ENCODE results near the gene BBS2.
A peak's percentile ranks its signal among the peaks of the same experiment; 100 is the strongest.

Gene BBS2

DNA sequence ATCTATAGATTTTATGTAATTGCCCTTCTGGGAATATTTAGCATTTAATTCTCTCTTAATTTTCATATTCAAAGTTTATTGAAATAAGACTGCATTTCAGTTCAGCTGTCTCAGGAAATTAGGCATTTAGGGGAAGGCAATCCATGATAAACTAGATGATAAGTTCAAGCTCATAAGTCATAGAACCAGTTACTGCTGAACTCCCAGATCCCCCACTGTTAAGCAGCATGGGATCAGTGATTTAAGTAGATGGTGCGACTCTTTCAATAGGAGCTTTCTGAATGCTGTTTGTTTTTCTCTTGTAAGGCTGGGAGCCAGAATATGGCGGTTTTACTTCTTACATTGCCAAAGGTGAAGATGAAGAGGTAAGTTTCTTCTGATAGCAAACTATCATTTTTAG, 44.6 kb downstream of the BBS2 start:
- DNase-seq: no peak

DNA sequence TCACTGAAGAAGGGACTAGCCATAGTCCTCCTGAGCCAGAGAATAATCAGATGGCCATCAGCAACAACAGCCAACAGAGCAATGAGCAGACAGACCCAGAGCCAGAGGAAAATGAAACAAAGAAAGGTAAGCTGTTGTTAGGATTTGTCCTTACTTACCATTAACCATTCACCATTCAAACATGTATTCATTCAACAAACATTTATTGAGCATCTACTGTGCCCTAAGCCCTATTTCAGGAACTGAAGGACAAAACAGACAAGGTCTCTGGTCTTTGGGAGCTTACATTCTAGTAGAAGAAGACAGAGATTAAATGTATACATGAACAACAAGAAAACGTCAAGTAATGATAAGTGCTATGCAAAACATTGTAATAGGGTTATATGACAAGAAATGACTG, 49.2 kb downstream of the BBS2 start:
- DNase-seq: no peak

DNA sequence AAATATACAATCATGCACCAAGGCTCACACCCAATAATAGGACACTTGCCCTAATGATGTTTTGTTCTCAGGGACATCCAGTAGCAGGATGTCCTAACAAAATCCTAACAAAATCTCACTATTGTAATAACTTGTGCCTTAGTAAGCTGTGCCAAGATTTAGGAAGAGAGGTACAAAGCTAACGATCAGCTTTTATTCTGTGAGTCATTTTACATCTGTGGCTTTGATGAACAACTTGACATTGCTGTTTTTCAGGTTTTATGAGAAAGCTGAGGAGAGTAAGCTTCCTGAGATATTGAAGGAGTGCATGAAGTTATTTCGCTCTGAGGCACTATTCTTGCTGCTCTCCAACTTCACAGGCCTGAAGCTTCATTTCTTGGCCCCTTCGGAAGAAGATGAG, 49.6 kb downstream of the BBS2 start:
- no peak for DNase-seq

DNA sequence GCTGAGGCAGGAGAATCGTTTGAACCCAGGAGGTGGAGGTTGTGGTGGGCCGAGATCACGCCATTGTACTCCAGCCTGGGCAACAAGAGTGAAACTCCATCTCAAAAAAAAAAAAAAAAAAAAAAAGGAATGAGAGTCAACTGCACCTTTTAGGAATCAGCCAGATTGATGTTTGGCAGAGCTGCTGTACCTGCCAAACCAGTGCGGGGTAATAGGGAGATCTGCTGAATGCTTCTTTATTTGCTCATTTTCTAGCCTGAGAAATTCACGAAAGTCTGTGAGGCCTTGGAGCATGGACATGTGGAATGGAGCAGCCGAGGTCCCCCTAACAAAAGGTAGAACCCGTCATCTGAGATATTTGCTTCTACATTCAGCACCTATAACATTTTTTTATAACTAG, 50.1 kb downstream of the BBS2 start:
- DNase-seq: no peak

DNA sequence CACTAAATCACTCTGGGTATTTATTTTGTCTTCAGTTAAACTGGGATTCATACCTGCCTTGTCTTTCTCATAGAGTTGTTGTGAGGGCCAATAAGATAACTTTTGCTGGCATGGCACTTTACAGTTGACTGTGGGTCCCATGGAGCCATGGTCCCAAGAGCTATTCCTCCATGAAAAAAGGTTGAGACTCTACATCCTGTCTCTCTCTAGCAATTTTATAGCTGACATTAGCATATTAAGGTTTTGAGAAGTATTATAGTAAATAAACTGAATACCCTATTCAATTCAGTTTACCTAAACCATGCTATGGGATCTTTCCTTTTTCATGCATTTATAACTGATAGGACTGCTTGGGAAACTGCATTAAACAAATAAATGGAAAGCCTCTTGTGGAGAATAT, 51.0 kb downstream of the BBS2 start:
- no peak for DNase-seq

DNA sequence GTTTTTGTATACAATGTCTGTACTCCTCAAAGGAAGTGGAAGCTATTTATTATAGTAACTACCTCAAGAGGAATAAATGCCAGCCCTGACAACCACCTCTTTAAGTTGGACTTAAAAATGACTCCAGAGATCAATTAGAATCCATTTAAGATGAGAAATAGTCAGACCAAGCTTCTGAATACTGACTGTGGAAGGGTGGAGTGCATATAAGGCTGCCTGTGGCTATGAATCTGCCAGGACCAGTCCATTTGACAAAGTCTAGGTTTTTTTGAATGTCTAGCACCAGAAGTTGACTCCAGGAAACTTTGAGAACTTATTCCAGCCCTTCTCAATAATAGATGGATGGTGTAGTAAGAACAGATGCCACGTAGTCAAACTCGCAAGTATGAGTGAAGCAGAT, 53.5 kb downstream of the BBS2 start:
- no peak for DNase-seq

DNA sequence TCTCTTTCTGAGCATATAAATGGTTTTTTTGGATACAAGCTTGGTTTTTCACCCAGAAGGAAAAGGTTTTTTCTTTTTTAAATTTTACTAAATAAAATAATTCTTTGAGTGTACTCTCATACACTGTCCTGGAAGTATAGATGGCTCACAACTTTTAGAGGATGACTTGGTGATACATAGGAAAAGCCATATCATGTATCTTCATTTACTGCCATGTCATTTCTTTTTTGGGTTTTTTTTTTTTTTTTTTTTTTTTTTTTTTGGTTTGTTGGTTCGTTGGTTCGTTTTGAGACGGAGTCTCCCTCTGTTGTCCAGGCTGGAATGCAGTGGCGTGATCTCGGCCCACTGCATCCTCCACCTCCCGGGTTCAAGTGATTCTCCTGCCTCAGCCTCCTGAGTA, 56.7 kb downstream of the BBS2 start:
- no peak for DNase-seq

DNA sequence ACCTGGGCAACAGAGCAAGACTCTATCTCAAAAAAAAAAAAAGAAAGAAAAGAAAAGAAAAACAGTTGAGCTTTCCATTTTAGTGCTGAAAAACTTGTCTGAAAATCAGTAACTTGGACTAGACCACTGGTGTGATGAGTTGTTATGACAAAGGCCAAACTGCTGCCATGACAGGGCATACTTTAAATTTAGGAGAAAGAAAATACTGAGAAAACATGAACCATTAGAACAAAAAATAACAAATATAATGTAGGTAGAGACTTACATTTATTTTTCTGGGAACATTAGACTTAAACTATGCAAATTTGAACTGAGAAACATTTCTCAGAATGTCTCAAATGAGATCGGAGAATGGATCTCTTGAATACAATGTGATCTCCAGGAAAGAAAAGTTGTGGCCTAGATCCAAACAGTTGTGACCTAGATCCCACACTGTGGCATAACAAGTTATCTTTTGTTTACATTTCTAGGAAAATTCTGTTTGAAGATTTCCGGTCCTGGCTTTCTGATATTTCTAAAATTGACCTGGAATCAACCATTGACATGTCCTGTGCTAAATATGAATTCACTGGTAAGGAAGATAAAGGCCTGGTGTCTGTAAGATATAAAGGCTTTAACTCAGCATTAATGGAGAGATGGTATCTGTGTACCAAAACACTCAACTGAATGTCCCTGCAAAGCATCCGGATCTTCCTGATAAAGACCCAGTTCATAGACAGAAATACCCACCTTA, 57.6 kb downstream of the BBS2 start:
- no peak for DNase-seq

DNA sequence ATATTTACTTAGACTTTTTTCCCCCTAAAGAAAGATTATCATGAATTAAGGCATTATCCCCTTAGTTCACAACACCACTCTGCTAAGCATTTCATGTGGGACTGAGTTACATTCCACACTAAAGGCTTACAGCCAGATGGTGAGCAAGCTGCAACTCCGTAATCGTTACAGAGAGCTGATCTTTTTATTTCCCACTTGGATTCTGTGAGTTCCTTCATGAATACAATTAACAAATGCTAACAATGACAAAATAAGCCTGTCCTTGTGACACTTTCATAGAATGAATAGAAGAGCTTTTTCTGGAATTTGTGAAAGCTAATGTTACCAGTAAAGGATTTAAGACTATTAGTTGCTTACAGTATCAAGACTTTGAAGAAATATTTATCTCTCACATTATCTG, 59.7 kb downstream of the BBS2 start:
- no peak for DNase-seq

DNA sequence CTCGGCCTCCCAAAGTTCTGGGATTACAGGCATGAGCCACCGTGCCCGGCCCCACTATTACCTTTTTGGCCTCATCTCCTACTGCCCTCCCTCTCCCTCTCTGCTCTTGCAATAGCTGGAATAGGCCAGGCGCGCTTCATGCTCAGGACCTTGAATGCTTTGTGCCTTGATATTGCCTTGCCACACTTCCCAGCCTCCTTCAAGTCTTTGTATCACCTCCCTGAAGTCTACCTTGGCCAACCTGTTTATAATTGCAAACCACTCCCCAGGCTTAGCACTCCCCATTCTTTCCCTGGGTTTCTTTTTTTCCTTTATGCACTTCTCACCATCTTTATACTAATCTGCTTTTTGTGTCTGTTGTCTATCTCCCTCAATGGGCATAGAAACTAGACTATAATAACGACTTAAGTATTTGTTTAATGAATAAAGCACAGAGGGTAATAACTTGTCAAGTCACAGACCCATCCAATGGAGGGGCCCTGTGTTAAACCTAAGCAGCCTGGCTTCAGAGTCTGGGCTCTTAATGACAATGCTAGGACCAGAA, 61.8 kb downstream of the BBS2 start:
- no peak for DNase-seq

DNA sequence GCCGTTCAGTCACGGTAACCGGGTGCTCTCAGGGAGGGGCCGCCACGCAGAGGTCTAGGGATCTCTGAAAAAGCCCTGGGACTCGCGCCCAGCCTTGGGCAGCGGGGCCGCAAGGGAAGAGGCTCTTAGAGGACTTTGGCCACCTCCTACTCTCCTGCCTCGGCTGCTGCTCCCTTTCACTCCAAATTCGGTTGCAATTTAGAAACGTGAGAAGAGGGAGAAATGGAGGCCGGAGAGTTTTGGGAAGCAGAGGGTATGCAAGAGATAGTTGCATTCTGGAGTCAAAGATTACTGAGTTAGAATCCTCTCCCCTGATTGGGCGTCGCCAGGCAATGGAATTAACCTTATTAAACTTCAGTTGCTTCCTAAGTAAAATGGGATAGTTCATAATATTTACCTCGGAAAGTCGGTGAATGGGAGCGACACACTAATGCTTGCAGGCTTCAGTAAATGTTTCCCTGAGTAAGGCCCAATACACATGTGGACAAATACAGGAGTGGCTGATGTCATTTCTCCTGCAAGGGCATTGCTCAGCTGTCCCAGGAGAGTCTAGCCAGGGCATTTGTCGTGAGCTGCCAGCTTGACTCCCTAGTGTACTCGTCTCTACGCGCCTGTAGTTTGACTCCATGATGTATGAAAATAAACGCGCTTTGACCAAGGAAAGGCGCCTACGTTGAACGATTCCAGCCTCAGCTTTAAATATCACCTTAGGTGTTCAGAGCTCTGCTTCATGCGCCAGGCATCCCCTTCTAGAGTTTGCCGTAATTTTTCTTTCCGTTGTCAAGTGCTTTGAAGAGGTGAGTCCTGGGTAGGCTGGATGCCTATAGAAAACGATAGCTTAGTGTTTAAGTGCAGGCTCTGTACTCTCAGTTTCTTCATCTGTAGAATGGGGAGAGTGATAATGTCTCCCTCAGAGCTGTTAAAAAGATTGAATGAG, 67.8 kb downstream of the BBS2 start:
- no peak for DNase-seq

DNA sequence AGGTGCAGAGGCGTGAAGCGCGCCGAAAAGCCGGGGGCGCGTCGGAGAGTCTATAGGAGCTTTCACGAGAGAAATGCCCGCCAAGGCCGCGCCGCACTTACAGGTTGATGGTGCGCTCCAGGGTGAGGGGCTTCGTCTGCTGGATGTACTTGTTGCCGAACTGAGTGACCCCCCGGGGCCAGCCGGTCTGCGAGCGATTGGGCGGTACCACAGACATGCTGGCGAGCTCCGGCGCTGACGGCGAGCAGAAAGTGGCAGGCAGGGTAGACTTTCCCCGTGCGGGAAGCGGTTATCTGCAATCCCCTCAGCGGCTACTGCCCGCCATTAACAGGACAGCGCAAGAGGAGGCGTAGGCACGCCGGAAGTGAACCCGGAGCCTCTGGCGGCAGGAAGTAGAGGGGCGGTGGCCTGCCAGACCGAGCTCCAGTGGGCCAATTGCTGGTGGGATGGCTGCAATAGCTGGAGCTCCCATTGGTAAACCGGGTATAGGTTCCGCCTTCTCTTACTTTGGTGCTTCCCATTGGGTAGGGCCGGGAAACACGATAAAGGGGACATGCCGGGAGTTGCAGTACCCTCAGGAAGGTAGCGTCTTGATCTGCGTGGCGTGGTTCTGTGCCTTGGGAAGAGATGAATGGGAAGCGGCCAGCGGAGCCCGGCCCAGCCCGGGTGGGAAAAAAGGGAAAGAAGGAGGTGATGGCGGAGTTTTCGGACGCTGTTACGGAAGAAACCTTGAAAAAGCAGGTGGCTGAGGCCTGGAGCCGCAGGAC, 68.7 kb downstream of the BBS2 start, which contains the start of the genes NUDT21 and OGFOD1:
NUDT21 (minus strand) TSS at position 347 of the 767 bp plus-strand sequence; CDS start at position 217, 130 bp downstream.
OGFOD1 (plus strand) TSS at position 569 of the 767 bp plus-strand sequence; CDS start at position 628, 59 bp downstream.
- peak; percentile 10 to 84 for DNase-seq

DNA sequence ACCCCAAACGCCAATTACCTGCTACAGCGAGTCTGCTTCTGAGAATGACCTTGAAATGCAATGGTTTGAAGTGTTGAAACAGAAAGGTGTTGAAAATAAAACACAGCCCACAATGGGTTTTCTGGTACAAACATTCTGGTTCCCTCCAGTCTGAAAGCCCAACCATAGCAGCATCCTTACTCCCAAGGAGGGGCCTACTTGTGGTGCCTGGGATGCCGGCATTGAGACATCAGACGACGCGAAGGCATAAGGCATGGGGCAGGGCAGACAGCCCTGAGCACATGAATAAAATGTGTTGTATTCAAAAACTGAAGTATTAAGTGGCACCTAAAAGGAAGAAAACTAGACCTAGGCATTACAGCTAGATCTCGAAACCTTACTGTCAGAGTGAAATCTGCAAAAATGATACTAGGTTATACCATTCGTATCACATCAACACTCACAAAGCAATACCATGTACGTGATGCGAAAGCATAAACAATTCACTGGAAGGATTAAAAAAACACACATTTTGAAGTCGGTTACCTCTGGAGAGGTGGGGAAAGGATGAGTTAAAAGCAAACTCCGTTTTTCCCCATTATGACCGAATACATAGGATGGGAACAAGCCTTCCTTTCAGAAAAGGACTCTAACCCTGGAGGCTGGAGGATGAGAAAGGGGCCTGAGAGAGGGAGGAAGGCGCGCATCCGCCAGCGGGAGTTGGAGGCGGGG, 69.4 kb downstream of the BBS2 start:
- no peak for DNase-seq

DNA sequence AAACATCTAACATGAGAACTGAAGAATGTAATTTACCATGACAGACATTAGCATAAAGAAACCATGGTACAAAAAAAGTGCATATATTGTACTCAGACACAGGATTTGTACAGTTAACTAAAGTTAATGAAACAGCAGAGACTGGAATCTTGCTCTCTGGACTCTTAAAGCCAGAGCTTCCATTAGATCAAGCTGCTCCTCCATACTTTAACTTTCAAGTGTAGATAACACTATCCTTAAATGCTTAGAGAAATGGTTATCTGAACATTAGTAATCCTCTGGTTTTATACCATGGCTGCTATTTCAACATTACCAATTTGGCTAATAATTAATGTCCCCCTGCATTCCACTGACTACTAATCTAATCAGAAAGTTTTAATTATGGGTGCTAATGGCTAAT, 71.8 kb downstream of the BBS2 start:
- DNase-seq: no peak

DNA sequence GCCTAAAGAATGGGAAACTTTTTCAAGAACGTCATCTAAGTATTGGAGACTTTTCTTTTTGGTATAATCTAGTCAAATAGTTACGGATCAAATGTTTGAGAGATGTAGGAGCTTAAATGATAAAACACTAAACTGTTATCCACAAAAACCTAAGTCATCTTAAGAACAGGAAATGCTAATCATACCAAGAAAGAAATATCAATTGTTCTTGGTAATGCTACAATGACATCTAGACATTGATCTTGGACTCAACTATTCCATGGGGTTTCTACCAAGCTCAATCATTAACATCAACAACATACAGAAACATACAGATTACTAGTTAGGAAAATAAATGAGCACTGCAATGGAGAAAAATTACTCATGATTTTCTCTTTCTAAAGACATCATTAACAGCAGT, 72.5 kb downstream of the BBS2 start:
- DNase-seq: no peak

DNA sequence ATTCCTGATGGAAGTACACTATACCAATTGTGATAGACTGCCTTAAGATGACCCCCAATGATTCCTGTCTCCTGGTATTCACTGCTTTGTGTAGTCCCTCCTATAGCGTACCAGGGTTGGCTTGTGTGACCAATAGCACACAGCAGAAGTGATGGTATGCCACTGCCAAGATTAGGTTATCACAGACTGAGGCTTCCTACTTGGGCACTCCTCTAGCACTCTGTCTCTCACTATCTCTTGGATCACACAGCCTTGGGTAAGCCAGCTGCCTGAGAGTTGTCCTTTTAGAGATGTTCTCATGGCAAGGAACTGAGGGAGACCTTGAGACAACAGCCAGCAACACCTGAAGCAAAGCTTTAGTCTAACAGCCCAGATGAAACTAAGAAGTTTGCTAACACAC, 81.8 kb downstream of the BBS2 start:
- no peak for DNase-seq

DNA sequence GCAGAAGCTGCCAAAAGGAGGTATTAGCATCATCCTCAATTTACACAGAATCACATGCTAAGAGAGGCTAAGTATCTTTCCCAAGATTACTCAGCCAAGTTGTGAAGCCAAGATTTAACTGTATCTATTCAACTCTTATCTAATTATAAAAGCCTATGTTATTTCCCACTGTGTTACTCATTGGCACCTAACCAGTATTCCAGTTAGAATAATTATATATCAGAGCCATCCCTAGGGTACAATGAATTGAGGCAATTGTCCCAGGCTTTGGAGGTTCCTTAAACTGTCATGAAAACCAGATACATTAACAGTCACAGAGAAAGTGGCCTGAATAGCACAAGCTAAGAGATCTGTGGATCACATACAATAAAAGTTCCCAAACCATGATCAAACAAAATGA, 83.6 kb downstream of the BBS2 start:
- no peak for DNase-seq
